GM12874 (cell line): Measurements from ENCODE around the gene SOX18.

ENCODE experiments used
- TF ChIP-seq, protein P1 (sequence below): IDR thresholded peaks from 2 replicates; pipeline ENCODE4 v1.5.1; 2011; ENCODE audit warnings: low read depth, mild to moderate bottlenecking, control low read depth, low read length, moderate library complexity; ENCODE audit not compliant: insufficient read depth

SOX18 gene

DNA sequence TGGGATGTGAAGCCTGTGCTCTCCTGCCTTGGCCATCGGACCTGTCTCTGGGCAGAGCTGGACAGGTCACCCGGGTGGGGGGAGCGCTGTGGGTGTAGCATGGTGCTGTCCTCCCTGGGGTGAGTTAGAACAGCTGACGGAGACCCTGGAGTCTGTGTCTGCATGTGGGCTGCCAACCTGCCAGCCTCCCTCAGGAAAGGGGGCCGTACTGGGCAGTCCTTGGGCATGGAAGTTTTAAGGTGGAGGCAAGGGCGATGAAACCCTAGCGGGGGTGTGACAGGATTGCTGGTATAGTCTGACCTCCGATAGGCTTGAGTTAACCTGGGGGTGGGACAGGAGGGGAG is 2.4 kb downstream of the SOX18 start:
- TF ChIP-seq, protein P1, sequence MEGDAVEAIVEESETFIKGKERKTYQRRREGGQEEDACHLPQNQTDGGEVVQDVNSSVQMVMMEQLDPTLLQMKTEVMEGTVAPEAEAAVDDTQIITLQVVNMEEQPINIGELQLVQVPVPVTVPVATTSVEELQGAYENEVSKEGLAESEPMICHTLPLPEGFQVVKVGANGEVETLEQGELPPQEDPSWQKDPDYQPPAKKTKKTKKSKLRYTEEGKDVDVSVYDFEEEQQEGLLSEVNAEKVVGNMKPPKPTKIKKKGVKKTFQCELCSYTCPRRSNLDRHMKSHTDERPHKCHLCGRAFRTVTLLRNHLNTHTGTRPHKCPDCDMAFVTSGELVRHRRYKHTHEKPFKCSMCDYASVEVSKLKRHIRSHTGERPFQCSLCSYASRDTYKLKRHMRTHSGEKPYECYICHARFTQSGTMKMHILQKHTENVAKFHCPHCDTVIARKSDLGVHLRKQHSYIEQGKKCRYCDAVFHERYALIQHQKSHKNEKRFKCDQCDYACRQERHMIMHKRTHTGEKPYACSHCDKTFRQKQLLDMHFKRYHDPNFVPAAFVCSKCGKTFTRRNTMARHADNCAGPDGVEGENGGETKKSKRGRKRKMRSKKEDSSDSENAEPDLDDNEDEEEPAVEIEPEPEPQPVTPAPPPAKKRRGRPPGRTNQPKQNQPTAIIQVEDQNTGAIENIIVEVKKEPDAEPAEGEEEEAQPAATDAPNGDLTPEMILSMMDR: no peak

- TF ChIP-seq, protein P1: no peak
These were observed 4.0 kb downstream of the SOX18 start for GRCh38 chr20:64045346-64046011.

- TF ChIP-seq, protein P1: no peak
These were observed 4.8 kb downstream of the SOX18 start for GRCh38 chr20:64044484-64045247.

GRCh38 chr20:64043768-64044167 is 5.7 kb downstream of the SOX18 start:
- TF ChIP-seq, protein P1: no peak

- TF ChIP-seq, protein P1: no peak
These were observed 7.2 kb downstream of the SOX18 start for GRCh38 chr20:64042054-64042781.

GRCh38 chr20:64041781-64042053 is 7.7 kb downstream of the SOX18 start:
- TF ChIP-seq, protein P1: no peak

DNA sequence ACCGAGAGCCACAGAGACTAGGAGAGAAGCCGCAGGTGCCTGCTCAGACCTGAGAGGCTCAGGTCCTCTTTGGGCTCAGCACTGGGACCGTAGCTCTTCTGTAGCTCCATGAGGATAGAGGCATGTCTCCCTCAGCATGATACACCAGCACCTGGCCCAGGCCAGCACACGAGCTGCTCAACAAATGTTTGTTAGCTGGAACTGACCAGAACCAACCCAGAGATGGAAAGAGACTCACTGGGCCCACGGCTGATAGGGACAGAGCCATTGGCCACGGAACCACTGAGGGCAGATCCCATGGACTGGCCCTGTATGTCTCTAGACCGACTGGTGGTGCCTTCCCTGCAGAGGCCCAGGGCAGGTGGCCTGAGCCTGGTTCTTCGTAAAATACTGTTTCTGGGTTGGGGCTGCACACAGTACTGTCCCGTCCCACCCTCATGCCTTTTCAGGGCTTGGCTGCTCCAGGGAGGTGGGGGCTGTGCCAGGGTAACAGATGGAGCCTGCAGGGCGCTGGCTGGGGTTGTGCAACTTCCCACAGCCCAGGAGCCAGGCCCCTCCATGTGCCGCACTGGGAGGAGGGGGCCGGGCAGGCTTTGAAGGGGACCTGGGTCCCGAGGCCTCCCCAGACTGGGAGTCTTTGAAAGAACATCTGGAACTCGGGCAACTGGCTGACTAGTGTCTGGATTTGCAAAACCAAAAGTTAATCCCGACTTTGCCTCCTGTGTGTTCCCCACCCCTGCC is 8.2 kb downstream of the SOX18 start:
- TF ChIP-seq, protein P1: no peak
